ENCODE data around the gene SRGAP3.

- TF ChIP-seq POLR2A (IDR thresholded peaks at IDR 0.05) = no peak
- TF ChIP-seq CTCF (IDR thresholded peaks at IDR 0.05) = no peak
- TF ChIP-seq POLR2AphosphoS5 (IDR thresholded peaks at IDR 0.05) = no peak
- TF ChIP-seq EP300 (IDR thresholded peaks at IDR 0.05; ENCODE audit: low read depth) = no peak
These were observed 178.5 kb downstream of the SRGAP3 start for GRCh38 chr3:9070961-9071360.
